GM23338 (cell line): ENCODE results near the gene KCNH6. TPM values are rescaled to one million over a fixed set of nuclear protein-coding genes. Genes with fewer than 3 reads are reported as not detected.

Experiments
- ATAC-seq: fragments of 200-7000 bp; cut with Tn5 transposase; 3 replicates; pipeline ENCODE4 v1.9.1; 2020
- DNase-seq: peaks from one replicate; pipeline ENCODE4 v3.0.0-alpha.2; 2015; ENCODE audit warnings: low spot score
- H2AFZ ChIP-seq: fragments of 200-600 bp; sonication (generic); 2 replicates; pipeline ENCODE4 v1.8.0; 2016; ENCODE audit warnings: antibody characterized with exemption, mild to moderate bottlenecking, moderate library complexity
- H3F3A ChIP-seq: fragments of 200-600 bp; sonication (generic); replicated peaks from 2 replicates; pipeline ENCODE4 v1.8.0; 2017; ENCODE audit warnings: antibody characterized with exemption, mixed run types, low read depth
- H3K27ac ChIP-seq: fragments of 200-600 bp; sonication (generic); 2 replicates; pipeline ENCODE4 v1.6.1; 2016; ENCODE audit warnings: low read depth
- H3K27me3 ChIP-seq: fragments of 200-600 bp; sonication (generic); 2 replicates; pipeline ENCODE4 v1.8.0; 2016; ENCODE audit warnings: mild to moderate bottlenecking, mixed run types, moderate library complexity; ENCODE audit not compliant: insufficient read depth
- H3K36me3 ChIP-seq: fragments of 200-600 bp; sonication (generic); 2 replicates; pipeline ENCODE4 v1.8.0; 2016; ENCODE audit warnings: mild to moderate bottlenecking; ENCODE audit not compliant: insufficient read depth
- H3K4me1 ChIP-seq: fragments of 200-600 bp; sonication (generic); 2 replicates; pipeline ENCODE4 v1.8.0; 2016; ENCODE audit warnings: mild to moderate bottlenecking, moderate library complexity; ENCODE audit not compliant: insufficient read depth
- H3K4me2 ChIP-seq: fragments of 200-600 bp; sonication (generic); 2 replicates; pipeline ENCODE4 v1.7.1; 2017; ENCODE audit warnings: mixed run types
- H3K4me3 ChIP-seq: fragments of 200-600 bp; sonication (generic); 2 replicates; pipeline ENCODE4 v1.6.1; 2016; ENCODE audit warnings: mixed run types
- H3K79me2 ChIP-seq: fragments of 200-600 bp; sonication (generic); replicated peaks from 2 replicates; pipeline ENCODE4 v1.8.0; 2017; ENCODE audit warnings: mild to moderate bottlenecking; ENCODE audit not compliant: insufficient read depth
- H3K9me2 ChIP-seq: fragments of 200-600 bp; sonication (generic); 2 replicates; pipeline ENCODE4 v1.8.0; 2017; ENCODE audit not compliant: insufficient read depth
- H4K20me1 ChIP-seq: fragments of 200-600 bp; sonication (generic); replicated peaks from 2 replicates; pipeline ENCODE4 v1.8.0; 2017; ENCODE audit warnings: mild to moderate bottlenecking; ENCODE audit not compliant: insufficient read depth
- H3K27ac Mint-ChIP-seq: 2 replicates; pipeline ENCODE4 v1.8.0; 2020; ENCODE audit warnings: inconsistent platforms, mild to moderate bottlenecking, moderate library complexity, mixed read lengths
- H3K27me3 Mint-ChIP-seq: 3 replicates; pipeline ENCODE4 v1.8.0; 2022; ENCODE audit warnings: low read depth, mild to moderate bottlenecking, moderate library complexity, mixed read lengths, inconsistent platforms; ENCODE audit not compliant: insufficient read depth, poor library complexity
- H3K36me3 Mint-ChIP-seq: 3 replicates; pipeline ENCODE4 v1.8.0; 2021; ENCODE audit warnings: low read depth, mild to moderate bottlenecking, inconsistent platforms, moderate library complexity, mixed read lengths
- H3K4me1 Mint-ChIP-seq: 3 replicates; pipeline ENCODE4 v1.8.0; 2020; ENCODE audit warnings: mild to moderate bottlenecking, inconsistent platforms, mixed read lengths
- H3K4me3 Mint-ChIP-seq: 3 replicates; pipeline ENCODE4 v1.8.0; 2021; ENCODE audit warnings: moderate library complexity, mild to moderate bottlenecking, inconsistent platforms, mixed read lengths
- H3K9me3 Mint-ChIP-seq: 3 replicates; pipeline ENCODE4 v1.8.0; 2020; ENCODE audit warnings: moderate library complexity, mild to moderate bottlenecking, inconsistent platforms, mixed read lengths
- ETS1 ChIP-seq: IDR thresholded peaks from 2 replicates; pipeline ENCODE4 v1.6.1; 2016; ENCODE audit warnings: antibody characterized with exemption
- EZH2 ChIP-seq: fragments of 200-600 bp; sonication (generic); IDR thresholded peaks from one replicate; pipeline ENCODE4 v1.8.0; 2017; ENCODE audit warnings: antibody characterized with exemption, mild to moderate bottlenecking, low read depth; ENCODE audit not compliant: unreplicated experiment
- EZH2phosphoT487 ChIP-seq: fragments of 200-600 bp; sonication (generic); IDR thresholded peaks from one replicate; pipeline ENCODE4 v1.8.1; 2018; ENCODE audit warnings: antibody characterized with exemption; ENCODE audit not compliant: unreplicated experiment
- JUNB ChIP-seq: IDR thresholded peaks from one replicate; pipeline ENCODE4 v1.6.1; 2016; ENCODE audit warnings: antibody characterized with exemption; ENCODE audit not compliant: unreplicated experiment
- NANOG ChIP-seq: IDR thresholded peaks from 2 replicates; pipeline ENCODE4 v1.6.1; 2016; ENCODE audit warnings: antibody characterized with exemption, borderline replicate concordance
- POLR2AphosphoS5 ChIP-seq: IDR thresholded peaks from 2 replicates; pipeline ENCODE4 v1.6.1; 2016; ENCODE audit warnings: antibody characterized with exemption, low read depth
- REST ChIP-seq: IDR thresholded peaks from one replicate; pipeline ENCODE4 v1.6.1; 2018; ENCODE audit warnings: antibody characterized with exemption; ENCODE audit not compliant: unreplicated experiment
- STAT1 ChIP-seq: IDR thresholded peaks from one replicate; pipeline ENCODE4 v1.6.1; 2016; ENCODE audit warnings: antibody characterized with exemption; ENCODE audit not compliant: unreplicated experiment
- ZNF114 ChIP-seq: fragments of 250-450 bp; sonication (Bioruptor Pico); IDR thresholded peaks from 2 replicates; pipeline ENCODE4 v1.5.0; 2020; ENCODE audit warnings: mild to moderate bottlenecking, moderate library complexity
- ZNF331 ChIP-seq: fragments of 250-450 bp; sonication (Bioruptor Pico); IDR thresholded peaks from 2 replicates; pipeline ENCODE4 v1.5.0; 2020; ENCODE audit warnings: low read depth, mild to moderate bottlenecking, moderate library complexity
- polyA plus RNA-seq: library from polyadenylated mRNA; unstranded; fragments of >200 nt; fragmentation: Nextera tagmentation; extraction: Ambion mirVana; gene quantifications from 2 replicates; pipeline ENCODE4 v1.2.1, GENCODE V29; 2016
- total RNA-seq: library from RNA; depleted of rRNA; stranded (reverse); fragments of >200 nt; shearing (Covaris generic); gene quantifications from 2 replicates; pipeline ENCODE4 v1.2.3, GENCODE V29; 2014

KCNH6 gene
- total and polyA plus RNA-seq, 2 experiments from 2014 or later, result 1.3 to 2.8 TPM

GRCh38 chr17:63512896-63513644, 10.1 kb upstream of the KCNH6 start:
- Histone ChIP-seq H3K4me3 (no peak overlapping the region), H3K9me2 (no peaks in the 10 kb centered on the region), H3F3A (no peaks in the 10 kb centered on the region), H3K4me2 (no peak overlapping the region), H4K20me1 (no peaks in the 10 kb centered on the region), H3K27me3 (no peaks in the 10 kb centered on the region), H3K79me2 (no peaks in the 10 kb centered on the region), H2AFZ (no peak overlapping the region), H3K36me3 (no peaks in the 10 kb centered on the region), H3K27ac (no peak overlapping the region), H3K4me1 (no peaks in the 10 kb centered on the region)
- peaks cover 1% of the 10 kb centered on the region for H3K27me3 Mint-ChIP-seq
- ATAC-seq (no peak), DNase-seq (no peak)
- H3K4me3 Mint-ChIP-seq, result no peak overlapping the region
- H3K27ac Mint-ChIP-seq, result no peak overlapping the region
- no peaks in the 10 kb centered on the region for H3K4me1 Mint-ChIP-seq
- no peaks in the 10 kb centered on the region; the same call in 2 of the 3 replicates for H3K9me3 Mint-ChIP-seq
- no peaks in the 10 kb centered on the region for H3K36me3 Mint-ChIP-seq
- TF ChIP-seq STAT1, result no peak

- H3K4me2 ChIP-seq, result no peak overlapping the region
- Mint-ChIP-seq H3K9me3 (no peaks in the 10 kb centered on the region; the same call in 2 of the 3 replicates), H3K27me3 (peaks cover 1% of the 10 kb centered on the region), H3K4me1 (no peaks in the 10 kb centered on the region), H3K4me3 (no peak overlapping the region), H3K27ac (no peak overlapping the region), H3K36me3 (no peaks in the 10 kb centered on the region)
- no peaks in the 10 kb centered on the region for H3K27me3 ChIP-seq
- no peaks in the 10 kb centered on the region for H3F3A ChIP-seq
- H3K9me2 ChIP-seq, result no peaks in the 10 kb centered on the region
- H4K20me1 ChIP-seq, result no peaks in the 10 kb centered on the region
- no peaks in the 10 kb centered on the region for H3K36me3 ChIP-seq
- H3K79me2 ChIP-seq, result no peaks in the 10 kb centered on the region
- DNase-seq (no peak), ATAC-seq (no peak)
- no peak overlapping the region for H2AFZ ChIP-seq
- no peak overlapping the region for H3K27ac ChIP-seq
- no peaks in the 10 kb centered on the region for H3K4me1 ChIP-seq
- no peak overlapping the region for H3K4me3 ChIP-seq
- TF ChIP-seq ZNF331, result no peak
- no peak for TF ChIP-seq ETS1
- no peak for TF ChIP-seq ZNF114
- no peak for TF ChIP-seq POLR2AphosphoS5
- no peak for TF ChIP-seq STAT1
- no peak for TF ChIP-seq NANOG
These were observed 8.7 kb upstream of the KCNH6 start for GRCh38 chr17:63514477-63514876.

GRCh38 chr17:63514974-63515373, 8.2 kb upstream of the KCNH6 start:
- ATAC-seq (no peak), DNase-seq (no peak)
- no peaks in the 10 kb centered on the region for H4K20me1 ChIP-seq
- peaks cover 1% of the 10 kb centered on the region for H3K27me3 Mint-ChIP-seq
- H3K27ac ChIP-seq, result no peak overlapping the region
- H3K36me3 ChIP-seq, result no peaks in the 10 kb centered on the region
- H3K4me1 Mint-ChIP-seq, result no peaks in the 10 kb centered on the region; the same call in 2 of the 3 replicates
- H3K79me2 ChIP-seq, result no peaks in the 10 kb centered on the region
- H3K36me3 Mint-ChIP-seq, result no peaks in the 10 kb centered on the region
- H3K27me3 ChIP-seq, result no peaks in the 10 kb centered on the region
- H3K4me3 Mint-ChIP-seq, result no peak overlapping the region
- H3K9me2 ChIP-seq, result no peaks in the 10 kb centered on the region
- H3F3A ChIP-seq, result no peaks in the 10 kb centered on the region
- no peaks in the 10 kb centered on the region for H3K4me1 ChIP-seq
- no peak overlapping the region for H3K4me3 ChIP-seq
- H3K4me2 ChIP-seq, result no peak overlapping the region
- no peaks in the 10 kb centered on the region; the same call in 2 of the 3 replicates for H3K9me3 Mint-ChIP-seq
- H3K27ac Mint-ChIP-seq, result no peak overlapping the region
- no peak overlapping the region for H2AFZ ChIP-seq
- TF ChIP-seq ETS1 (no peak), EZH2phosphoT487 (no peak), REST (no peak), ZNF114 (no peak), ZNF331 (no peak), POLR2AphosphoS5 (no peak), JUNB (no peak), EZH2 (no peak), NANOG (no peak), STAT1 (no peak)
